BLaER1 (cell line): ENCODE measurements around the gene UVSSA.

Source experiments
- H3K27ac ChIP-seq: shearing (Covaris generic); formaldehyde crosslinking; 2 replicates; pipeline ENCODE4 v1.8.1; 2022
- H3K27me3 ChIP-seq: shearing (Covaris generic); formaldehyde crosslinking; 2 replicates; pipeline ENCODE4 v1.8.1; 2022
- H3K36me3 ChIP-seq: shearing (Covaris generic); formaldehyde crosslinking; 2 replicates; pipeline ENCODE4 v1.8.1; 2022
- H3K4me1 ChIP-seq: shearing (Covaris generic); formaldehyde crosslinking; 2 replicates; pipeline ENCODE4 v1.8.1; 2022
- H3K4me2 ChIP-seq: shearing (Covaris generic); formaldehyde crosslinking; 2 replicates; pipeline ENCODE4 v1.8.1; 2022
- H3K4me3 ChIP-seq: shearing (Covaris generic); formaldehyde crosslinking; 2 replicates; pipeline ENCODE4 v1.8.1; 2022
- H3K9ac ChIP-seq: shearing (Covaris generic); formaldehyde crosslinking; 2 replicates; pipeline ENCODE4 v1.8.1; 2022
- H3K9me3 ChIP-seq: shearing (Covaris generic); formaldehyde crosslinking; 2 replicates; pipeline ENCODE4 v1.8.1; 2022
- H4K20me1 ChIP-seq: shearing (Covaris generic); formaldehyde crosslinking; 2 replicates; pipeline ENCODE4 v1.8.1; 2022
- Cebpa-rat ChIP-seq: shearing (Covaris generic); IDR thresholded peaks from 2 replicates; pipeline ENCODE4 v1.8.1; 2022

The UVSSA gene

GRCh38 chr4:1411436-1412375 is 64.7 kb downstream of the UVSSA start:
- no peak for TF ChIP-seq Cebpa-rat
- Histone ChIP-seq H3K9ac (no peak overlapping the region), H3K4me1 (no peaks in the 10 kb centered on the region), H3K4me2 (no peak overlapping the region), H4K20me1 (peaks cover 8% of the 10 kb centered on the region; the same call in 1 of the 2 replicates), H3K36me3 (no peaks in the 10 kb centered on the region), H3K27me3 (peaks cover 15% of the 10 kb centered on the region; the same call in 1 of the 2 replicates), H3K27ac (no peak overlapping the region), H3K4me3 (no peak overlapping the region), H3K9me3 (peaks cover 46% of the 10 kb centered on the region)

- TF ChIP-seq Cebpa-rat = no peak
- H3K36me3 ChIP-seq = no peaks in the 10 kb centered on the region
- no peak overlapping the region for H3K27ac ChIP-seq
- peaks cover 15% of the 10 kb centered on the region; the same call in 1 of the 2 replicates for H3K27me3 ChIP-seq
- no peak overlapping the region for H3K4me3 ChIP-seq
- H3K9ac ChIP-seq = no peak overlapping the region
- H3K4me2 ChIP-seq = no peak overlapping the region
- peaks cover 8% of the 10 kb centered on the region; the same call in 1 of the 2 replicates for H4K20me1 ChIP-seq
- peaks cover 37% of the 10 kb centered on the region for H3K9me3 ChIP-seq
- no peaks in the 10 kb centered on the region for H3K4me1 ChIP-seq
Observed at GRCh38 chr4:1412376-1413203, 65.6 kb downstream of the UVSSA start.

GRCh38 chr4:1413204-1413663 is 66.2 kb downstream of the UVSSA start:
- no peak overlapping the region for H3K27ac ChIP-seq
- H4K20me1 ChIP-seq = peaks cover 8% of the 10 kb centered on the region; the same call in 1 of the 2 replicates
- peaks cover 15% of the 10 kb centered on the region; the same call in 1 of the 2 replicates for H3K27me3 ChIP-seq
- no peak overlapping the region for H3K9ac ChIP-seq
- H3K4me3 ChIP-seq = no peak overlapping the region
- H3K36me3 ChIP-seq = no peaks in the 10 kb centered on the region
- H3K4me2 ChIP-seq = no peak overlapping the region
- no peaks in the 10 kb centered on the region for H3K4me1 ChIP-seq
- no peak for TF ChIP-seq Cebpa-rat
- H3K9me3 ChIP-seq = peaks cover 32% of the 10 kb centered on the region

GRCh38 chr4:1413687-1414479 is 66.9 kb downstream of the UVSSA start:
- no peaks in the 10 kb centered on the region for H3K36me3 ChIP-seq
- H3K27ac ChIP-seq = no peak overlapping the region
- H3K9me3 ChIP-seq = peaks cover 26% of the 10 kb centered on the region
- H3K4me3 ChIP-seq = no peak overlapping the region
- H3K9ac ChIP-seq = no peak overlapping the region
- peaks cover 15% of the 10 kb centered on the region; the same call in 1 of the 2 replicates for H3K27me3 ChIP-seq
- TF ChIP-seq Cebpa-rat = no peak
- H3K4me2 ChIP-seq = no peak overlapping the region
- no peaks in the 10 kb centered on the region for H3K4me1 ChIP-seq
- peaks cover 8% of the 10 kb centered on the region; the same call in 1 of the 2 replicates for H4K20me1 ChIP-seq

- Histone ChIP-seq H3K9me3 (peaks cover 14% of the 10 kb centered on the region), H3K36me3 (no peaks in the 10 kb centered on the region), H3K4me3 (no peak overlapping the region), H3K9ac (no peak overlapping the region), H4K20me1 (peaks cover 8% of the 10 kb centered on the region; the same call in 1 of the 2 replicates), H3K4me1 (no peaks in the 10 kb centered on the region), H3K27me3 (peaks cover 15% of the 10 kb centered on the region; the same call in 1 of the 2 replicates), H3K27ac (no peak overlapping the region), H3K4me2 (no peak overlapping the region)
- TF ChIP-seq Cebpa-rat = no peak
Observed at GRCh38 chr4:1414831-1415680, 68.0 kb downstream of the UVSSA start.

GRCh38 chr4:1415681-1415981 is 68.6 kb downstream of the UVSSA start:
- Histone ChIP-seq H3K27me3 (peaks cover 13% of the 10 kb centered on the region; the same call in 1 of the 2 replicates), H3K4me1 (no peaks in the 10 kb centered on the region), H3K9me3 (peaks cover 14% of the 10 kb centered on the region), H3K27ac (no peak overlapping the region), H3K4me3 (no peak overlapping the region), H3K9ac (no peak overlapping the region), H4K20me1 (peaks cover 8% of the 10 kb centered on the region; the same call in 1 of the 2 replicates), H3K36me3 (no peaks in the 10 kb centered on the region), H3K4me2 (no peak overlapping the region)
- no peak for TF ChIP-seq Cebpa-rat

- no peaks in the 10 kb centered on the region for H3K36me3 ChIP-seq
- H3K4me2 ChIP-seq = no peak overlapping the region
- no peak overlapping the region for H3K9ac ChIP-seq
- TF ChIP-seq Cebpa-rat = no peak
- H3K27ac ChIP-seq = no peak overlapping the region
- H3K9me3 ChIP-seq = peaks cover 14% of the 10 kb centered on the region
- H3K27me3 ChIP-seq = peaks cover 7% of the 10 kb centered on the region; the same call in 1 of the 2 replicates
- no peak overlapping the region for H3K4me3 ChIP-seq
- no peaks in the 10 kb centered on the region for H3K4me1 ChIP-seq
- H4K20me1 ChIP-seq = peaks cover 2% of the 10 kb centered on the region; the same call in 1 of the 2 replicates
Observed at GRCh38 chr4:1416051-1416947, 69.3 kb downstream of the UVSSA start.

GRCh38 chr4:1416948-1417260 is 69.9 kb downstream of the UVSSA start:
- no peaks in the 10 kb centered on the region for H4K20me1 ChIP-seq
- 0 out of 2 replicates have a peak, but pooled peaks cover under 1% of the 10 kb centered on the region for H3K27me3 ChIP-seq
- H3K9me3 ChIP-seq = peaks cover 14% of the 10 kb centered on the region
- no peak overlapping the region for H3K4me3 ChIP-seq
- no peak overlapping the region for H3K9ac ChIP-seq
- no peak overlapping the region for H3K4me2 ChIP-seq
- TF ChIP-seq Cebpa-rat = no peak
- H3K27ac ChIP-seq = no peak overlapping the region
- H3K4me1 ChIP-seq = no peaks in the 10 kb centered on the region
- H3K36me3 ChIP-seq = no peaks in the 10 kb centered on the region
